GM10847 (cell line): ENCODE measurements around the gene HLCS.

Experiments
- POLR2A ChIP-seq: IDR thresholded peaks from 2 replicates; pipeline ENCODE4 v1.6.1; 2011; ENCODE audit not compliant: insufficient read length; ENCODE audit errors: extremely low read depth

Gene HLCS

DNA sequence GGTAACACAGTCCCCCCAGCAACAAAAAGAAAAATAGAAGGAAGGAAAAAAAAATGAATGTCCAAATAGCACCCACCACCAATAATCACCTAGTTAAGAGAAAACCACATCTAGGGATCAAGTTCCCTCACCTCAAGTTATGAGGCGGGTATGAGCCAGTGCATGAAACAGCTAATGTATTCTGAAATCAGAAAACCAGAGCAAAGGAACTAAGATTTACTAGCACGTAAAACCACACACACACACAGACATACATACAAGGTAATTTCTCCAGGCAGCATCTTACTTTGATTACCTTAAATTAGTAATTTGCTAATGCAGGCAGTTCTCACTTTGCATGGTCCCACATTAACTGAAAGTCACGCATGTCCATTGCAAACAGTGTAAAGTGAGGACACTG, 109.8 kb downstream of the HLCS start:
- TF ChIP-seq POLR2A, result no peak

DNA sequence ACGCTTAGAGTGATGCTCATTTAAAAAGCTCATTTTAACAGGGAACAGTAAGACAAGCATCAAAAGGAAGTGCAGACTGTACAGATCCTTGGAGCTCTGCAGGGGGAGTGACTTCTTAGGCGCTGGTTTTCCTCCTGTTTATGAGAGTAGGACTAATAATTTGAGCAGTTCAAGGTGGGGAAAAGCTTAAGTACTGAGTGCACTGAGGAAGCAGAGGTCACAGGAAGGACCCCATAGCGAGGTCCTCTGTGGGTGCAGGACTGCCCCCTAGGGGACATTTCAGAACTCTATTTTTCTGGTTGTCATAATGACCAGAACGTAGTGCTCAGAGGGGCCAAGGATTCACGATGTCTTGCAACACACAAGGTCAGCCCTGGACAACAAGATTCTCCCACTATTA, 112.1 kb downstream of the HLCS start:
- TF ChIP-seq POLR2A, result no peak

DNA sequence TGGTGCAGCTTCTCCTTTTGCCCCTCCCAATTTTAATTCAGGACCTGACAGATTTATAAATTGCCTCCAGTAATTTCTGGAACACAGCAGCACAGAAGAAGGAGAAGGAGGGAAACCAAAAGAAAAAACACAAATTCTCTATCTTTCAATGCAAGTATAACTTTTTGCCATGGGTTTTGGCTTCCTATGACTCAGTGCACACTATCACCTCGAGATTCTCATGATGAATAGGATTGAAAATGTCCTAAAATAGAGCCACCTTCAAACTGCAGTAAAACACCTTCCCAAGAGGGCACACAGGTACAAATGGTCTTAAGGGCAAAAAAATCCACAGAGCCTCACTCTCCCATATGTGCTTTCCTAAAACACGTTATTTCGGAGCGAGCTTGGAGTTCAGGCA, 113.6 kb downstream of the HLCS start:
- no peak for TF ChIP-seq POLR2A

DNA sequence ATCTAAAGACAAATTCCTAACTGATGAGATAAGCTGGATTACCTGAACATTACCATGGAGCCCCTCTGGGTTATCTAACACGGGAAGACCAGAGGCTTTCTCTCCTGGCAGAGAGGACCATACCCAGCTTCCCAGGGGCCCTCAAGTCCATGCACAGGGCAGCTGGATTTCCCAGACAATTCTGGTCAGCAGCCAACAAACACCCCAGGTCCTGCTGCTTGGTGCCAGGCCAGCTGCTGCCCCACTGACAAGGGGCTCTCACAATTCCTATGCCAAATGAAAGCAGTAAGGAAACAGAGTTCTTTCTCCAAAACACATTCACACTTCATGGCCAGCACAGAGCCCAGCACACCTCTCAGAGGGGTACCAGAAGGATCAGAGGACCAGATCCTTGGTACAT, 114.2 kb downstream of the HLCS start:
- TF ChIP-seq POLR2A, result no peak

DNA sequence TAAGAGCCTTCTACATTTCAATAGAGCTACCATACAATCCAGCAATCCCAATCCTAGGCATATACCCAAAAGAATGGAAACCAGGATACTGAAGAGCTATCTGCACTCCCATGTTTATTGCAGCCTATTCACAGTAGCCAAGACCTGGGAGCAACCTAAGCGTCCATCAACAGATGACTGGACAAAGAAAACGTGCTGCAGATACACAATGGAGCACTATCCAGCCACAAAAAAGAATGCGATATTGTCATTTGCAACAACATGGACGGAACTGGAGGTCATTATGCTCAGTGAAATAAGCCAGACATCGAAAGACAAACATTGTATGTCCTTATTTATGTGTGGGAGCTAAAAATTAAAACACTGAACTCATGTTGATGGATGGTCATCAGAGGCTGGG, 115.3 kb downstream of the HLCS start:
- TF ChIP-seq POLR2A, result no peak

DNA sequence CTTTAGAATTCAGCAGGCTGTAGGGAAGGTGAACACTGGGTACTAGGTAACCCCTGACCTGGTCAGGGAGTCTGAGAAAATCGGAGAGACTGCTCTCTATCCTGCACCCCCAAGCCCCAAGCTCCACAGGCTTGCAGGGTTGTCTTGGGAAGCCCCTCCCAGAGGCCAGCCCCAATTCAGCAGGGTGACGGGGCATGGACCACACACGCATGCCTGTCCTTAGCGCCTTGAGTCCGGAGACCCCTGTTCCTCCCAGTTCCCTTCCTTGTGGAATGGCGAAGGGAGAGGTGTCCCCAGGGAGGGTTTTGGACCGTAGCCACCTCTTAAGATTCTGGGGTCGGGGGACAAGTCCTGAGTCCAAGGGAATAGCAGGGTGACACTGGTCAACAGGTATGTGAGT, 116.1 kb downstream of the HLCS start:
- no peak for TF ChIP-seq POLR2A

DNA sequence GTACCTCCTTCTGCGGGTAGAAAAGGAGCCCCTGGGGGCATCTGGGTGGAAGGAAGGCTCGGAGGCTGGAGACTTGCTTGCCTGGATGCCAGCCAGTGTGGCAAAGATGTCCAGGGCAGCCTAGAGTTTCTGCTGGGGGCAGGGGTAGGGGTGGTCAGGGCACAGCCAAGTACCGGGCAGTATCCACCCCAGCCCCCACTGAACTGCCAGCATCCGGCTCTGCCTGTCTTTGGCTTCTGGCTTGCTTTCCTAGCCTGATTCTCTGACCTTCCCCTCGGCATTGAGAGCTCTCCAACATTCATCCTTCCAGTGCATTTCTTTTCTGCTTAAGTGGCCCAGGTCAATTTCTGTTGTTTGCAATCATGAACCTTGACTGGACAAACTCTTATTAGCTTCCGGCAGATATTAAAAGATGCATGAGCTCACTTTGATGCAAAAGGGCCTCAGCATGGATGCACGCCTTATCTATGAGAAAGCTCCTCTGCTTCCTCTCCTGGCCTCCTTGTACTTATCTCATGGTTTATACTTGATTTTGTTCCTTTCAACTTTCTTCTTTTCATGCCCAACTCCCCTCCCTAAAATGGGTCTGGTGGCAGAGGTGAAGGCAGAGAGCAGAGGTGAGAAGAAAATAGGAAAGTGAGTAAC, 116.9 kb downstream of the HLCS start:
- TF ChIP-seq POLR2A, result no peak

DNA sequence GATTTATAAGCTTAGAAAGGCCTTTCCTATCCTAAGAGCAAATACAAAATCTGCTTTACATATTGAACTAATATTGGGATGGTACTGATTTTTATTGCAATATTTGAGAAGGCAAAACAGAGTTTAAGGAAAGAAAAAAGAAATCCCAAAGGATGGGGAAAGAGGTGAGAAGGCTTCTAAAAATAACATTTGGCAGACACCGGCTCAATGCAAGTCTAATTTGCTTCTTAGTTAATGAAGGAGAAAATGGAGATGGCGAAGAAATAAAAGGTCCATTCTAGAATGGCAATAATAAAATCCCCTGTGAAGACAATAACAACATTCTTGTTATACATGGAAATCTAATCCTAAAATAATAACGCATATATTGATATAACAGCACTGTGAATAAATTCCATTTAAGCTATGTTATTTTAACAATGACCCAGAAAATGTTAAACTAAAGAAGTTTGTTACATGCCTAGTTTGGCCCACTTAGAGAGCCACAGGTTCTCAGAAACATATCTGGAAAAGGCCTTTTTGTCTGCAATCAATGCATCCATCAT, 117.7 kb downstream of the HLCS start:
- TF ChIP-seq POLR2A, result no peak

DNA sequence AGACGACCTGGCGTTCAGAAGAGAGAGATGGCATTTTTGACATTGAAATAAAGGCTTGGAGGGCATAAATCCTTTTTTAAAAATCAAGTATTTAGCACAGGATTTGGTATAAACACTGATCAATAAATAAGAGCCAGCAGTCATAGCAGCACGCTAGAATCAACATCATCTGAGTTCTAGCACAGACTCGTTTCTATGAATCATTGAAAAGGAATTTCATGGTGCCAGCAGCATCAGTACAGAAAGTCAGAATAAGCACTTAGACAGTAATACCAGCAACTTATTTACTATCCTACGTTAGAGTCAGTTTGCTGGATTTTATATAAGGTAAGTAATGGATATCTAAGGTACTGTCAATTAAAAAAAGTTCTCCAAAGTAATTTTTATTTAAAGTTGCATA, 119.3 kb downstream of the HLCS start:
- no peak for TF ChIP-seq POLR2A

DNA sequence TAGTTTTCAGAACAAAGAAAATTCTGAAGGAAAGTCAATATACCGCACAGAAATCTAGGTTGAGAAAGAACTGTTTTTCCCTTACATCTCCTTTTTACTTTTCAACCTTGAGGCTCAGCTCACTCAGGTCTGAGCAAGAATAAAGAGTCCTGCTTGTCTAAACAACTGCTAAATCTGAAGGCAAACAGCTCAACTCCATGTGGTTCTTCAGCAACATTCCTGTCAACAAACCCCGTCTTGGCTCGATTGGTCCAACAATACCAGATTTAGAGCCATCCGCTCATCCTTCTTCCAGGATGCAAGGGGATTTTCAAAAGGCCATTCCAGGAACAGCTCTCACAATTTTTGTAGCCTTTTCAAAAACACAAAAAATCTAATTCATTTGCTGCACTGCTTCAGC, 119.8 kb downstream of the HLCS start:
- no peak for TF ChIP-seq POLR2A

DNA sequence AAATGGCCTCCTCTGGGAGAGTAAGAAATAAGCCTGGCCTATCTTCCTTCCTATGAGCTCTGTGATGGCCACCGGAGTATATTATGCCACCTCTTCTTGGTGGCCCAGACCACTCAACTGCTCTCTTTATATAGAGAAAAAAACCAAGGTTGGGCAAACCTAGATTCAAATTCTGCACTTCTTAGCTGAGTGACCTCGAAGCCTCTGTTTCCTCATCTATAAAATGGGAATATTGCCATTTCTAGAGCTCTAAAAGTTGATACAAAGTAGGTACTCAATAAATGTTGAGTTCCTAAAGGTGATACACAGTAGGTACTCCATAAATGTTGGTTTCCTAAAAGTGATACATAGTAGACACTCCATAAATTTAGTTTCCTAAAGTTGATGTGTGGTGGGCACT, 120.7 kb downstream of the HLCS start:
- no peak for TF ChIP-seq POLR2A

DNA sequence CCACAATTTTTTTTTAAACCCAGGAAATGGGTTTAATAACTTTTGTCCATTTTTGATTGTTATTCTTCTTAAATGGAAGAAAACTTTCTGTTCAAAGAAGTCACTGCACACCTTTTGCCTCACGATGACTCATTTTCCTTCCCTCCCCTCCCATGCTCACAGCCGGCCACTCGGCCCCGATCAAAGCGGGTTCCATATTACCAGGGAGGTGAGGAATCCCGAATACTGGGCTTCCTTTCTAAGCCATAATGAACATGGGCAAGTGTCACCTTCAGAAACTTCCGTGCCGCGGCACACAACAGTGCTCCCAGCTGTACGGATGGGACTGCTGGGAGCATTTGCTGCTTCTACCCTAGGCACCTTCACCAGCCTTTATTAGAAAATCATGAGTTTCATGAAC, 121.4 kb downstream of the HLCS start:
- no peak for TF ChIP-seq POLR2A

DNA sequence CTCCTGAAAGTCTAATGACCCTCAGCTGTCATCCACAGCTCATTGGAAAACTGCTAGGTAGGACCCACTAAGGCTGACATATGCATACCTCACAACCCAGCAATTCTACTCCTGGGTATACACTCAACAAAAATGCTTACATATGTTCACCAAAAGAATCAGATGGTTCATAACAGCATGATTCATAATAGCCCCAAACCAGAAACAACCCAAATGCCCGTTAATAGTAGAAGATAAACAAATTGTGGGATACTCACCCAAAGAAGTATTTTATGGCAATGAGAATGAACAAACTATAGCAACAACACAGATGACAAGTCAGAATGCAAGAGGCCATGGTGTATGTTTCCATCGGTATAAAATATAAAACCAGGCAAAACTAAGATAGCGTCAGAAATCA, 124.6 kb downstream of the HLCS start:
- TF ChIP-seq POLR2A, result no peak

DNA sequence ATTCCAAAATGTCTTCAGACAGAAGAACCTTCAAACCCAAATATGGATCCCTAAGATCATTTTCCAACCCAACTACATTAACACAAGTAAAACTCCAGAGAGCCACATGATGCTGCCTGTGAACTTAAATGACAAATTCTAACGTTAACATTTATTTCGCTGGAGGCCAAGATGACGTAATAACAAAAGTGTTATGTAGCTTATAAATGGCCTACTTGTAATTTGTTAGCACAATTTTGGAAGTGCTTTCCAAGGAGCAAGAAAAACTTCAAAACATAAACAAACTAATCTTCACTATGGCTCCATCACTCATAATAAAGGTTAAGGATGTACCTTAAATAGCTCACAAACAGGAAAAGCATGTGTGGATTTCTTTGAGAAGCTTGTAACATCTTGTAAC, 126.7 kb downstream of the HLCS start:
- TF ChIP-seq POLR2A, result no peak

DNA sequence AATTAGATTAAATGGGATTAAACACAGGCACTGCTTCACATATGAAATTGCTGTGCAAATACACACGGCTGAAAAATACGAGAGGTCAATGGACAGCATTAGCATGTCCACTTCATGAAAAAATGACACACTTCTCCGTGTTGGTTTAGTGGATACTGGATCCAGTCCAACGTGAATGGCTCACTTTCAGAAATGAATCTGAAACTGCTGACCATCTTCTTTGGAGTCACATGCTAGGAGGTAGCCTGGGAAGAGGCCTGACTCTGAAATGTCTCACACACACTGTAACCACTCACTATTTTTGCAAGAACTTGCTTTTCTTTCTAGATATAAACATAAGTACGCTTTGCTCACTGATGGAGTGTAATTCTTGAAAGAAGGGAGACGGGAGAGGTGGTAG, 127.3 kb downstream of the HLCS start:
- no peak for TF ChIP-seq POLR2A

DNA sequence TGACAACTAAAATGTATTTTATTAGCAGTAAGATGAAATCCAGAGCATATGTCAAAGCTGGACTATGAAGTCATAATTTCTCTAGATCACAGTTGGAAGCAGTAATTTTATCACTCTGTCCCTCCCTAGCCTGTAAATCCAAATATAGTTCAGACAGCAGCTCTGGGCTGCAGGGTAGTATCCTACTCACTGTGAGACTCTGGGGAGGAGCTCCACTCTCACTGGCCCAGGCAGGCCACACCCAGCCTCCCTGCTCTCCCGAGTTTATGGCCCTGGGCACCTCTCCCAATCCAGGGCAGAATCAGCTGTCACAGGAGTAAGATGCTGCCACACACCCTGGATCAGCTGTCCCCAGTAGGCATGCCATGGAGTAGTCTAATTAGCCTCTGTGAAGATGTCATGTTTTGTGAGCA, 131.1 kb downstream of the HLCS start:
- TF ChIP-seq POLR2A, result no peak

DNA sequence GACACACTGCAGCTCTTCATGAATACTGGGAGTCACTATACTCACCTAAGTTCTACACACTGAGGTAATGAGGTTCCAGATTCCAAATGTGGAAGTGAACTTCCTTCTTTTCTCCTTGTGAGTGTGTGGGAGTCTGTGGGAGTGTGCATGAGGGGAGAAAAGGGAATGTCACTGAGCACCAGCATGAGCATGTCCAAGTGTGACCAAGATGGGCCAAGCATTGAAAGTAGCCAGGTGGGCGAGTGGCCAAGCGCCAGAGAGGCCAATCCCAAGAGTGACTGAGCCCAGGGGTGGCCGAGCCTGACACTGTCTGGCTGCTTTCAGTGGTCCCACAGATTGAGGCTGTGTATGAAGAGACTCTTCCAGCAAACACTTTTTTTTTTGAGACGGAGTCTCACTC, 132.3 kb downstream of the HLCS start:
- TF ChIP-seq POLR2A, result no peak
